Measurements from ENCODE around the gene LGALS1.
"Not testable (repeated sequence)": the region's sequence is repeated elsewhere in the genome, so short reads cannot be mapped to it uniquely, and the experiment has no call there.

The LGALS1 gene

GRCh38 chr22:37639771-37640590, 35.5 kb upstream of the LGALS1 start:
- peak overlapping the region; percentile 71; the same call in 1 of the 2 replicates for H3K27ac ChIP-seq (ENCODE audit: low read depth, low read length)

GRCh38 chr22:37640591-37641560, 34.6 kb upstream of the LGALS1 start:
- Histone ChIP-seq H3K9me3 (ENCODE audit: insufficient read depth, low read depth, low read length) (no peaks in the 10 kb centered on the region), H3K9ac (ENCODE audit: low read depth, low read length) (peak overlapping the region; percentile 16; the same call in 1 of the 2 replicates), H3K4me1 (ENCODE audit: insufficient read depth, low read length) (peaks cover 23% of the 10 kb centered on the region), H3K27me3 (ENCODE audit: insufficient read depth, low read length) (no peaks in the 10 kb centered on the region), H3K36me3 (ENCODE audit: insufficient read depth, low read length) (peaks cover 37% of the 10 kb centered on the region), H3K27ac (ENCODE audit: low read depth, low read length) (no peak overlapping the region), H3K4me3 (ENCODE audit: low read length) (peak overlapping the region; percentile 64)
- WGBS = 76% methylated on average over 23 of the region's 24 CpGs

More at GRCh38 chr22:37639771-37640590, 35.5 kb upstream of the LGALS1 start:
- Histone ChIP-seq H3K27me3 (ENCODE audit: insufficient read depth, low read length) (no peaks in the 10 kb centered on the region), H3K36me3 (ENCODE audit: insufficient read depth, low read length) (peaks cover 29% of the 10 kb centered on the region), H3K4me1 (ENCODE audit: insufficient read depth, low read length) (peaks cover 23% of the 10 kb centered on the region), H3K9me3 (ENCODE audit: insufficient read depth, low read depth, low read length) (no peaks in the 10 kb centered on the region), H3K4me3 (ENCODE audit: low read length) (peak overlapping the region; percentile 64), H3K9ac (ENCODE audit: low read depth, low read length) (peak overlapping the region; percentile 42)
- WGBS = 4% methylated on average over 19 of the region's 27 CpGs

GRCh38 chr22:37641561-37641949, 33.9 kb upstream of the LGALS1 start:
- Histone ChIP-seq H3K27me3 (ENCODE audit: insufficient read depth, low read length) (no peaks in the 10 kb centered on the region), H3K9me3 (ENCODE audit: insufficient read depth, low read depth, low read length) (no peaks in the 10 kb centered on the region), H3K9ac (ENCODE audit: low read depth, low read length) (no peak overlapping the region), H3K4me1 (ENCODE audit: insufficient read depth, low read length) (peaks cover 18% of the 10 kb centered on the region), H3K36me3 (ENCODE audit: insufficient read depth, low read length) (peaks cover 40% of the 10 kb centered on the region), H3K27ac (ENCODE audit: low read depth, low read length) (no peak overlapping the region), H3K4me3 (ENCODE audit: low read length) (no peak overlapping the region)
- WGBS = 94% methylated on average over 5 of the region's 5 CpGs

- Histone ChIP-seq H3K27me3 (ENCODE audit: insufficient read depth, low read length) (no peaks in the 10 kb centered on the region), H3K9me3 (ENCODE audit: insufficient read depth, low read depth, low read length) (no peaks in the 10 kb centered on the region), H3K4me1 (ENCODE audit: insufficient read depth, low read length) (peaks cover 14% of the 10 kb centered on the region), H3K36me3 (ENCODE audit: insufficient read depth, low read length) (peaks cover 54% of the 10 kb centered on the region), H3K9ac (ENCODE audit: low read depth, low read length) (no peak overlapping the region), H3K27ac (ENCODE audit: low read depth, low read length) (no peak overlapping the region), H3K4me3 (ENCODE audit: low read length) (no peak overlapping the region)
- WGBS = 65% methylated on average over 9 of the region's 9 CpGs
Measured at GRCh38 chr22:37643225-37643847, 32.1 kb upstream of the LGALS1 start.

- Histone ChIP-seq H3K36me3 (ENCODE audit: insufficient read depth, low read length) (peaks cover 80% of the 10 kb centered on the region), H3K27me3 (ENCODE audit: insufficient read depth, low read length) (no peaks in the 10 kb centered on the region), H3K4me1 (ENCODE audit: insufficient read depth, low read length) (no peaks in the 10 kb centered on the region), H3K9ac (ENCODE audit: low read depth, low read length) (no peak overlapping the region), H3K9me3 (ENCODE audit: insufficient read depth, low read depth, low read length) (no peaks in the 10 kb centered on the region), H3K4me3 (ENCODE audit: low read length) (no peak overlapping the region), H3K27ac (ENCODE audit: low read depth, low read length) (no peak overlapping the region)
- 92% methylated on average over 9 of the region's 9 CpGs for WGBS
Measured at GRCh38 chr22:37647317-37647716, 28.1 kb upstream of the LGALS1 start.

- Histone ChIP-seq H3K27ac (ENCODE audit: low read depth, low read length) (no peak overlapping the region), H3K9me3 (ENCODE audit: insufficient read depth, low read depth, low read length) (no peaks in the 10 kb centered on the region), H3K36me3 (ENCODE audit: insufficient read depth, low read length) (peaks cover 79% of the 10 kb centered on the region), H3K27me3 (ENCODE audit: insufficient read depth, low read length) (no peaks in the 10 kb centered on the region), H3K4me1 (ENCODE audit: insufficient read depth, low read length) (no peaks in the 10 kb centered on the region), H3K9ac (ENCODE audit: low read depth, low read length) (no peak overlapping the region), H3K4me3 (ENCODE audit: low read length) (no peak overlapping the region)
- WGBS = 95% methylated on average over 9 of the region's 9 CpGs
Measured at GRCh38 chr22:37647928-37648327, 27.5 kb upstream of the LGALS1 start.

GRCh38 chr22:37650463-37651136, 24.8 kb upstream of the LGALS1 start:
- Histone ChIP-seq H3K36me3 (ENCODE audit: insufficient read depth, low read length) (peaks cover 64% of the 10 kb centered on the region), H3K9me3 (ENCODE audit: insufficient read depth, low read depth, low read length) (no peaks in the 10 kb centered on the region), H3K4me3 (ENCODE audit: low read length) (no peak overlapping the region), H3K27me3 (ENCODE audit: insufficient read depth, low read length) (no peaks in the 10 kb centered on the region), H3K4me1 (ENCODE audit: insufficient read depth, low read length) (no peaks in the 10 kb centered on the region), H3K27ac (ENCODE audit: low read depth, low read length) (no peak overlapping the region), H3K9ac (ENCODE audit: low read depth, low read length) (no peak overlapping the region)
- whole genome bisulfite sequencing = 97% methylated on average over 17 of the region's 17 CpGs

GRCh38 chr22:37654563-37655251, 20.7 kb upstream of the LGALS1 start:
- 92% methylated on average over 13 of the region's 14 CpGs for WGBS
- H3K36me3 ChIP-seq (ENCODE audit: insufficient read depth, low read length) = peaks cover 35% of the 10 kb centered on the region

GRCh38 chr22:37655252-37655563, 20.2 kb upstream of the LGALS1 start:
- no peaks in the 10 kb centered on the region for H3K27me3 ChIP-seq (ENCODE audit: insufficient read depth, low read length)
- H3K36me3 ChIP-seq (ENCODE audit: insufficient read depth, low read length) = peaks cover 30% of the 10 kb centered on the region
- H3K9ac ChIP-seq (ENCODE audit: low read depth, low read length) = no peak overlapping the region
- 97% methylated on average over 16 of the region's 17 CpGs for WGBS
- no peaks in the 10 kb centered on the region; the same call in 1 of the 2 replicates for H3K4me1 ChIP-seq (ENCODE audit: insufficient read depth, low read length)
- H3K27ac ChIP-seq (ENCODE audit: low read depth, low read length) = no peak overlapping the region
- no peak overlapping the region for H3K4me3 ChIP-seq (ENCODE audit: low read length)
- no peaks in the 10 kb centered on the region for H3K9me3 ChIP-seq (ENCODE audit: insufficient read depth, low read depth, low read length)

More at GRCh38 chr22:37654563-37655251, 20.7 kb upstream of the LGALS1 start:
- Histone ChIP-seq H3K4me3 (ENCODE audit: low read length) (no peak overlapping the region), H3K9ac (ENCODE audit: low read depth, low read length) (no peak overlapping the region), H3K27me3 (ENCODE audit: insufficient read depth, low read length) (no peaks in the 10 kb centered on the region), H3K9me3 (ENCODE audit: insufficient read depth, low read depth, low read length) (no peaks in the 10 kb centered on the region), H3K4me1 (ENCODE audit: insufficient read depth, low read length) (no peaks in the 10 kb centered on the region; the same call in 1 of the 2 replicates), H3K27ac (ENCODE audit: low read depth, low read length) (no peak overlapping the region)

GRCh38 chr22:37656583-37656982, 18.9 kb upstream of the LGALS1 start:
- H3K9me3 ChIP-seq (ENCODE audit: insufficient read depth, low read depth, low read length); H3K9ac ChIP-seq (ENCODE audit: low read depth, low read length); H3K4me1 ChIP-seq (ENCODE audit: insufficient read depth, low read length); H3K4me3 ChIP-seq (ENCODE audit: low read length); H3K27me3 ChIP-seq (ENCODE audit: insufficient read depth, low read length); H3K27ac ChIP-seq (ENCODE audit: low read depth, low read length): not testable (repeated sequence)
- H3K36me3 ChIP-seq (ENCODE audit: insufficient read depth, low read length) = peaks cover 16% of the 10 kb centered on the region
- 93% methylated on average over 4 of the region's 4 CpGs for WGBS

Measured in HUES64 (cell line).